GM12874 (cell line): Measurements from ENCODE around the gene OLA1.

ENCODE experiments used
- TF ChIP-seq, protein P1 (sequence below): IDR thresholded peaks from 2 replicates; pipeline ENCODE4 v1.5.1; 2011; ENCODE audit warnings: low read depth, mild to moderate bottlenecking, control low read depth, low read length, moderate library complexity; ENCODE audit not compliant: insufficient read depth

The OLA1 gene

GRCh38 chr2:174263997-174264396 lies 15.7 kb upstream of the OLA1 start:
- TF ChIP-seq, protein P1, sequence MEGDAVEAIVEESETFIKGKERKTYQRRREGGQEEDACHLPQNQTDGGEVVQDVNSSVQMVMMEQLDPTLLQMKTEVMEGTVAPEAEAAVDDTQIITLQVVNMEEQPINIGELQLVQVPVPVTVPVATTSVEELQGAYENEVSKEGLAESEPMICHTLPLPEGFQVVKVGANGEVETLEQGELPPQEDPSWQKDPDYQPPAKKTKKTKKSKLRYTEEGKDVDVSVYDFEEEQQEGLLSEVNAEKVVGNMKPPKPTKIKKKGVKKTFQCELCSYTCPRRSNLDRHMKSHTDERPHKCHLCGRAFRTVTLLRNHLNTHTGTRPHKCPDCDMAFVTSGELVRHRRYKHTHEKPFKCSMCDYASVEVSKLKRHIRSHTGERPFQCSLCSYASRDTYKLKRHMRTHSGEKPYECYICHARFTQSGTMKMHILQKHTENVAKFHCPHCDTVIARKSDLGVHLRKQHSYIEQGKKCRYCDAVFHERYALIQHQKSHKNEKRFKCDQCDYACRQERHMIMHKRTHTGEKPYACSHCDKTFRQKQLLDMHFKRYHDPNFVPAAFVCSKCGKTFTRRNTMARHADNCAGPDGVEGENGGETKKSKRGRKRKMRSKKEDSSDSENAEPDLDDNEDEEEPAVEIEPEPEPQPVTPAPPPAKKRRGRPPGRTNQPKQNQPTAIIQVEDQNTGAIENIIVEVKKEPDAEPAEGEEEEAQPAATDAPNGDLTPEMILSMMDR: no peak

GRCh38 chr2:174259981-174260380 lies 11.6 kb upstream of the OLA1 start:
- TF ChIP-seq, protein P1: no peak

DNA sequence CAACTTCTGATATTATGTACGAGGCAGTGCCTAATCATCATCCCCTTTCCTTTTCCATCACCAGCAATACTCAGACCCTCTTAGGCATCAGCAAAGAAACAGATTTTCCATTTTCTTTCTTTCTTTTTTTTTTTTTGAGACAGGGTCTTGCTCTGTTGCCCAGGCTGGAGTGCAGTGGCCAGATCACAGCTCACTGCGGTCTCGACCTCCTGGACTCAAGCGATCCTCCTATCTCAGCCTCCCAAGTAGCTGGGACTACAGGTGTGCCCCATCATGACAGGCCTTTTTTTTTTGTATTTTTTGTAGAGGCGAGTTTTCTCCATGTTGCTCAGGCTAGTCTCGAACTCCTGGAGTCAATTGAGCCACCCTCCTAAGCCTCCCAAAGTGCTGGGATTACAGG lies 5.9 kb upstream of the OLA1 start:
- TF ChIP-seq, protein P1: no peak

DNA sequence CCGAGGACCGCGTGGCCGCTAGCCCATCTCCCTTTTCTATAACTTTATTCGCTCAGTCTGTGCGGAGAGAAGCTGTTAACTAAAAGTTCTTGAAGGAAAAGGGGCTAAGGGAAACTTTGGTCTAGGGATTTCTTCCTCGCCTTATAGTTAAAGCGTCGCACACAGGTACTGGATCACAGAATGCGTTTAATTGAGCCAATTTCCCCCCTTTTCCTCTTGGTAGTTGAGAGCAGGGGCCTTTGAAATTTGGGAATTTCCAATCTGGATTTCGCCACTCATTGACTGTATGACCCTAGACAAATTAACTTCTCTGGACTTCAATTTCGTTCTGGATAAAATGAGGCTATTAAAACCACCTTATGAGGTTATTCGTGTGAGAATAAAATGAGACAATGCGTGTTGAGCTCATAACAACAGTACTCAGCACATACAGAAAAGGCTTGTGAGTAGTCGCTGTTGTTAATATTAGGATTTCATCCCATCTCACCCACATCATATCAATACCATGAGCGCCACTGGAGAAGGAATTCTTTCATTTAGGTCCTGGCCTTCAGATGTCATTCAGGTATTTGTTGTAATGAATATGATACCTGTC lies 763 bp upstream of the OLA1 start:
- TF ChIP-seq, protein P1: no peak

- TF ChIP-seq, protein P1: no peak
Measured at GRCh38 chr2:174247474-174248186, 702 bp downstream of the OLA1 start.

- TF ChIP-seq, protein P1: no peak
Measured at GRCh38 chr2:174246944-174247381, 1.4 kb downstream of the OLA1 start.

DNA sequence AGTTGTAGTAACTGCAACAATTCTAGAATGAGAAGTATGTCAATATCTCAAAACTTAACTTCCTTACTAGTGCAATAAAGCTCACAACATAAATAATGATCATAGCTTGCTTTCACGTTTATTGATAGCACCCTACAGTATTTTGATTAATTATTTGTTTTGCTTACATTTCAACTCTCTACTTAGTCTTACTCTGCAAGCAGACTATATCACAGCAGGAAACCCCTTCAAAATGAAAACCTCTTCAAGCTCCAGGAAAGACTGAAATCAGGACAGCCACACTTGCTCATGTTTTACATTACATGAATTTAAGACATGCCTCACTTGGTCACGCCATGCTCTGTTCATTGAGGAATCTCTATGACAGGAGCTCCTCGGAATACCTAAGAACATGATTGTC lies 3.3 kb downstream of the OLA1 start:
- TF ChIP-seq, protein P1: no peak
